Measurements from ENCODE around the gene DKC1.

The DKC1 gene

GRCh38 chrX:154729439-154729838, 33.2 kb upstream of the DKC1 start:
- DNase-seq (ENCODE audit: low spot score), result no peak
- in situ Hi-C loops (cut with MboI; ENCODE audit: low pct_unique_long_range_greater_than_20kb, low sequenced_read_pairs, unreplicated experiment), result loop anchor here (25.0 kb wide), 1 partner anchor 142 kb away; the partner anchor contains the start of gene CTAG1A
- TF ChIP-seq CTCF (IDR thresholded peaks at IDR 0.05; ENCODE audit: extremely low read depth, insufficient read depth, missing control alignments), result no peak

GRCh38 chrX:154730253-154730891, 32.3 kb upstream of the DKC1 start:
- DNase-seq (ENCODE audit: low spot score), result no peak
- in situ Hi-C loops (cut with MboI; ENCODE audit: low pct_unique_long_range_greater_than_20kb, low sequenced_read_pairs, unreplicated experiment), result loop anchor here (25.0 kb wide), 1 partner anchor 143 kb away; the partner anchor contains the start of gene CTAG1A
- no peak for TF ChIP-seq CTCF (IDR thresholded peaks at IDR 0.05; ENCODE audit: extremely low read depth, insufficient read depth, missing control alignments)

- TF ChIP-seq CTCF (IDR thresholded peaks at IDR 0.05; ENCODE audit: extremely low read depth, insufficient read depth, missing control alignments), result no peak
- in situ Hi-C loops (cut with MboI; ENCODE audit: low pct_unique_long_range_greater_than_20kb, low sequenced_read_pairs, unreplicated experiment), result loop anchor here (25.0 kb wide), 1 partner anchor 144 kb away; the partner anchor contains the start of gene CTAG1A
- DNase-seq (ENCODE audit: low spot score), result no peak
Measured at GRCh38 chrX:154731184-154731583, 31.5 kb upstream of the DKC1 start.

GRCh38 chrX:154731881-154732280, 30.8 kb upstream of the DKC1 start:
- no peak for DNase-seq (ENCODE audit: low spot score)
- in situ Hi-C loops (cut with MboI; ENCODE audit: low pct_unique_long_range_greater_than_20kb, low sequenced_read_pairs, unreplicated experiment), result loop anchor here (25.0 kb wide), 1 partner anchor 145 kb away; the partner anchor contains the start of gene CTAG1A
- TF ChIP-seq CTCF (IDR thresholded peaks at IDR 0.05; ENCODE audit: extremely low read depth, insufficient read depth, missing control alignments), result no peak

- no peak for DNase-seq (ENCODE audit: low spot score)
- in situ Hi-C loops (cut with MboI; ENCODE audit: low pct_unique_long_range_greater_than_20kb, low sequenced_read_pairs, unreplicated experiment), result loop anchor here (25.0 kb wide), 1 partner anchor 145 kb away; the partner anchor contains the start of gene CTAG1A
- no peak for TF ChIP-seq CTCF (IDR thresholded peaks at IDR 0.05; ENCODE audit: extremely low read depth, insufficient read depth, missing control alignments)
Measured at GRCh38 chrX:154732421-154733065, 30.1 kb upstream of the DKC1 start.

- no peak for TF ChIP-seq CTCF (IDR thresholded peaks at IDR 0.05; ENCODE audit: extremely low read depth, insufficient read depth, missing control alignments)
- DNase-seq (ENCODE audit: low spot score), result no peak
- in situ Hi-C loops (cut with MboI; ENCODE audit: low pct_unique_long_range_greater_than_20kb, low sequenced_read_pairs, unreplicated experiment), result loop anchor here (25.0 kb wide), 1 partner anchor 146 kb away; the partner anchor contains the start of gene CTAG1A
Measured at GRCh38 chrX:154733066-154733425, 29.6 kb upstream of the DKC1 start.

All from GM13977 (cell line).